HCT116 (cell line): Measurements from ENCODE around the gene ITPKB. TPM values are rescaled to one million over a fixed set of nuclear protein-coding genes. Genes with fewer than 3 reads are reported as not detected.

Experiments used
- ATAC-seq: fragments of 200-7000 bp; cut with Tn5 transposase; 2 replicates; pipeline ENCODE4 v1.9.1; 2020; ENCODE audit warnings: mild to moderate bottlenecking, moderate library complexity
- BruUV-seq: library from RNA; stranded (reverse); fragments of 400-500 nt; replicated peaks from 2 replicates; lab custom pipeline; 2021; lab: Mats Ljungman, UMichigan
- CTCF ChIA-PET: fragments of 300-600 bp; sonication (Branson Sonifier 250); formaldehyde crosslinking; loops from one replicate; lab custom pipeline; 2021; ENCODE audit warnings: antibody characterized with exemption; lab: Charles Lee
- POLR2A ChIA-PET: fragments of 300-600, 350-600 bp; sonication (Branson Sonifier 250); formaldehyde crosslinking; loops from one replicate; lab custom pipeline; 2021; ENCODE audit warnings: antibody characterized with exemption; lab: Charles Lee
- RAD21 ChIA-PET, 2 experiments: fragments of 300-600 bp; sonication (Branson Sonifier 250); formaldehyde crosslinking; loops; one replicate each; lab custom pipeline; 2023; ENCODE audit warnings: low total read pairs in 2 of 2; ENCODE audit not compliant: uncharacterized antibody in 2 of 2, unreplicated experiment in 2 of 2, low non-redundant PET in 1 of 2; lab: Charles Lee
- DNase-seq: peaks from one replicate; pipeline ENCODE4 v3.0.0-alpha.2; 2010; ENCODE audit warnings: low read depth, low spot score
- H2AFZ ChIP-seq: fragments of 200-600 bp; shearing (Covaris generic), sonication (generic); 2 replicates; pipeline ENCODE4 v1.6.1; 2017; ENCODE audit warnings: low read depth, mixed run types, mixed read lengths, antibody characterized with exemption, low read length; ENCODE audit not compliant: poor library complexity, severe bottlenecking
- H3K27ac ChIP-seq: 2 replicates; pipeline ENCODE4 v1.5.1; 2012; ENCODE audit warnings: low read depth, low read length
- H3K27me3 ChIP-seq: fragments of 200-600 bp; sonication (generic); 2 replicates; pipeline ENCODE4 v1.6.1; 2016; ENCODE audit warnings: mixed run types, low read length, mixed read lengths; ENCODE audit not compliant: insufficient read depth
- H3K36me3 ChIP-seq, 2 experiments: fragments of 200-500 bp in 1 of 2; fragments of 200-600 bp in 1 of 2; sonication (Bioruptor generic) in 1 of 2; sonication (generic) in 1 of 2; 2 replicates each; pipeline versions ENCODE4 v1.5.1 to v1.6.1; 2014 to 2016; ENCODE audit warnings: low read length in 2 of 2, inconsistent platforms in 1 of 2, mixed read lengths in 1 of 2, mixed run types in 1 of 2; ENCODE audit not compliant: insufficient read depth in 2 of 2, control insufficient read depth in 1 of 2
- H3K4me1 ChIP-seq, 2 experiments: fragments of 200-600 bp in 1 of 2; sonication (generic) in 1 of 2; 2 replicates each; pipeline versions ENCODE4 v1.5.1 to v1.6.1; 2012 to 2017; ENCODE audit warnings: low read length in 2 of 2, inconsistent platforms in 1 of 2, mild to moderate bottlenecking in 1 of 2, mixed read lengths in 1 of 2, mixed run types in 1 of 2, moderate library complexity in 1 of 2; ENCODE audit not compliant: insufficient read depth in 2 of 2, control insufficient read depth in 1 of 2
- H3K4me2 ChIP-seq: fragments of 200-600 bp; sonication (generic); 2 replicates; pipeline ENCODE4 v1.6.1; 2017; ENCODE audit warnings: mixed run types, low read length, mixed read lengths
- H3K4me3 ChIP-seq, 2 experiments: fragments of 200-600 bp in 1 of 2; sonication (generic) in 1 of 2; replicated peaks in 1 of 2; 2 replicates each; pipeline ENCODE4 v1.5.1; 2011 to 2016; ENCODE audit warnings: low read length in 2 of 2, control low read depth in 1 of 2, low read depth in 1 of 2, mild to moderate bottlenecking in 1 of 2, mixed read lengths in 1 of 2, mixed run types in 1 of 2
- H3K79me2 ChIP-seq: fragments of 200-600 bp; sonication (generic); 2 replicates; pipeline ENCODE4 v1.6.1; 2017; ENCODE audit warnings: mild to moderate bottlenecking, mixed run types, low read length, moderate library complexity, mixed read lengths; ENCODE audit not compliant: insufficient read depth
- H3K9ac ChIP-seq: fragments of 200-600 bp; sonication (generic); 2 replicates; pipeline ENCODE4 v1.6.1; 2016; ENCODE audit warnings: low read length, mixed read lengths
- H3K9me2 ChIP-seq: fragments of 200-600 bp; sonication (generic), shearing (Covaris generic); 2 replicates; pipeline ENCODE4 v1.6.1; 2017; ENCODE audit warnings: mixed run types, mild to moderate bottlenecking, moderate library complexity; ENCODE audit not compliant: insufficient read depth
- H3K9me3 ChIP-seq, 2 experiments: fragments of 200-500 bp in 1 of 2; fragments of 200-600 bp in 1 of 2; sonication (Bioruptor generic) in 1 of 2; sonication (generic) in 1 of 2; 2 replicates each; pipeline ENCODE4 v1.6.1; 2014 to 2017; ENCODE audit warnings: low read length in 2 of 2, mixed read lengths in 2 of 2, inconsistent platforms in 1 of 2, low read depth in 1 of 2, mild to moderate bottlenecking in 1 of 2, mixed run types in 1 of 2, moderate library complexity in 1 of 2; ENCODE audit not compliant: control insufficient read depth in 1 of 2, insufficient read depth in 1 of 2
- H4K20me1 ChIP-seq: fragments of 200-600 bp; sonication (generic), shearing (Covaris generic); 2 replicates; pipeline ENCODE4 v1.6.1; 2017; ENCODE audit warnings: mixed run types, mild to moderate bottlenecking, moderate library complexity; ENCODE audit not compliant: insufficient read depth
- CEBPB ChIP-seq: IDR thresholded peaks from 2 replicates; pipeline ENCODE4 v1.6.1; 2012; ENCODE audit warnings: low read depth
- EGR1 ChIP-seq: IDR thresholded peaks from 2 replicates; pipeline ENCODE4 v1.6.1; 2012; ENCODE audit warnings: low read depth
- EZH2 ChIP-seq: fragments of 200-600 bp; sonication (generic); IDR thresholded peaks from 2 replicates; pipeline ENCODE4 v1.6.1; 2017; ENCODE audit warnings: antibody characterized with exemption, mixed run types
- EZH2phosphoT487 ChIP-seq: fragments of 200-600 bp; IDR thresholded peaks from 2 replicates; pipeline ENCODE4 v1.6.1; 2018; ENCODE audit warnings: antibody characterized with exemption, borderline replicate concordance
- POLR2A ChIP-seq: IDR thresholded peaks from 2 replicates; pipeline ENCODE4 v1.7.0; 2011; ENCODE audit warnings: borderline replicate concordance; ENCODE audit not compliant: insufficient read depth, insufficient read length; ENCODE audit errors: extremely low read depth
- SIN3A ChIP-seq: IDR thresholded peaks from 2 replicates; pipeline ENCODE4 v1.6.1; 2012; ENCODE audit warnings: low read depth
- intact Hi-C: fragments of 100-400 bp; cut with micrococcal nuclease; formaldehyde crosslinking; loops from 2 replicates; pipeline ENCODE4 v1.10.0; 2022
- total RNA-seq: library from RNA; stranded (reverse); gene quantifications from one replicate; pipeline ENCODE4 v1.2.1, GENCODE V29; 2021; ENCODE audit not compliant: unreplicated experiment
- TF ChIP-seq, protein P1 (sequence below): IDR thresholded peaks from 2 replicates; pipeline ENCODE4 v1.6.1; 2012
- TF ChIP-seq, protein P2 (sequence below): IDR thresholded peaks from 2 replicates; pipeline ENCODE4 v1.6.1; 2012; ENCODE audit warnings: low read depth

Gene ITPKB
- total RNA-seq, 1 experiment from 2014 or later: 4.4 TPM

DNA sequence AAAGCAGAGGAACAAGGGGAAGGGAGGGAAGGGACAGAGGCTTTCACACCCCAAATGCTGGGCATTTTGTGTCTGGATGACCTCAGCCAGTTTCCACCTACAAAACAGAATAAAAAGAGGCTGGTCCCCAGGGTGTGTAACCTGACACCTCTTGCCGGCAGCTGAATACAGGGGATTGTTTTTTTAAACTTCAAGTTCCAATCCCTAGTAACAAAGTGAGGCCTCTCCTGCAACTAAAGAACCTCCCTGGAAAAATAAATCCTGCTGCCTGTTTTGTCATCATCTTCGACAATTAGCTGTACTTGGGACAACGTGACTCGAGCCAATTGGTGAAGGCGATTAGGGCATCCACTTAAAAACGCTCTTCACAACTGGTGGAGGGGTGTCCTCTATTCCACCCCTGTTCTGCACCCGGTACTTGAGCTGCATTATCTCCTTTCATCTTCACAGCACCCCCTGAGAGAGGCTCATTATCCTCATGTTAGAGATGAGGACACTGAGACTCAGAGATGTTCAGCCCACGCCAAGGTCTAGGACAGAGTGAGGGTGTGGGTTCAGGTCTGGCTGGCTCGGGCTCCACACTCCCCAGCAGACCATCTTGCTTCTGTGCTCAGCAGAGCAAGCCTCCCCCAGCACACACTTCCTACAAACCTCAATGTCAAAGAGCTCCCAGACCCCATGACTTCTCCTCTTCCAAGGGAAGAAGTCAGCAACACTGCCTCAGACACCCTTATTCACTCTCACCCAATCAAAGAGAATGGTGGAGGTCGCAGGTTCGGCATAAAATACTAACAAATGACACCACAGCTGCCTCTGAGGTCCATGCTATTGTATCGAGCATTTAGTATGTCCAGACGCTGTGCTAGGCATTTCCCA is 15.2 kb downstream of the ITPKB start:
- TF ChIP-seq, protein P1, sequence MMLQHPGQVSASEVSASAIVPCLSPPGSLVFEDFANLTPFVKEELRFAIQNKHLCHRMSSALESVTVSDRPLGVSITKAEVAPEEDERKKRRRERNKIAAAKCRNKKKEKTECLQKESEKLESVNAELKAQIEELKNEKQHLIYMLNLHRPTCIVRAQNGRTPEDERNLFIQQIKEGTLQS: no peak
- no peak for TF ChIP-seq SIN3A
- TF ChIP-seq, protein P2, sequence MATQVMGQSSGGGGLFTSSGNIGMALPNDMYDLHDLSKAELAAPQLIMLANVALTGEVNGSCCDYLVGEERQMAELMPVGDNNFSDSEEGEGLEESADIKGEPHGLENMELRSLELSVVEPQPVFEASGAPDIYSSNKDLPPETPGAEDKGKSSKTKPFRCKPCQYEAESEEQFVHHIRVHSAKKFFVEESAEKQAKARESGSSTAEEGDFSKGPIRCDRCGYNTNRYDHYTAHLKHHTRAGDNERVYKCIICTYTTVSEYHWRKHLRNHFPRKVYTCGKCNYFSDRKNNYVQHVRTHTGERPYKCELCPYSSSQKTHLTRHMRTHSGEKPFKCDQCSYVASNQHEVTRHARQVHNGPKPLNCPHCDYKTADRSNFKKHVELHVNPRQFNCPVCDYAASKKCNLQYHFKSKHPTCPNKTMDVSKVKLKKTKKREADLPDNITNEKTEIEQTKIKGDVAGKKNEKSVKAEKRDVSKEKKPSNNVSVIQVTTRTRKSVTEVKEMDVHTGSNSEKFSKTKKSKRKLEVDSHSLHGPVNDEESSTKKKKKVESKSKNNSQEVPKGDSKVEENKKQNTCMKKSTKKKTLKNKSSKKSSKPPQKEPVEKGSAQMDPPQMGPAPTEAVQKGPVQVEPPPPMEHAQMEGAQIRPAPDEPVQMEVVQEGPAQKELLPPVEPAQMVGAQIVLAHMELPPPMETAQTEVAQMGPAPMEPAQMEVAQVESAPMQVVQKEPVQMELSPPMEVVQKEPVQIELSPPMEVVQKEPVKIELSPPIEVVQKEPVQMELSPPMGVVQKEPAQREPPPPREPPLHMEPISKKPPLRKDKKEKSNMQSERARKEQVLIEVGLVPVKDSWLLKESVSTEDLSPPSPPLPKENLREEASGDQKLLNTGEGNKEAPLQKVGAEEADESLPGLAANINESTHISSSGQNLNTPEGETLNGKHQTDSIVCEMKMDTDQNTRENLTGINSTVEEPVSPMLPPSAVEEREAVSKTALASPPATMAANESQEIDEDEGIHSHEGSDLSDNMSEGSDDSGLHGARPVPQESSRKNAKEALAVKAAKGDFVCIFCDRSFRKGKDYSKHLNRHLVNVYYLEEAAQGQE: no peak
- TF ChIP-seq EZH2: no peak
- no peak for TF ChIP-seq POLR2A
- TF ChIP-seq EZH2phosphoT487: no peak
- no peak for TF ChIP-seq EGR1
- no peak for TF ChIP-seq CEBPB
- Histone ChIP-seq H3K36me3 (no peaks in the 10 kb centered on the region), H3K4me1 (peaks cover 16 to 20% of the 10 kb centered on the region in 2 experiments), H3K27me3 (no peaks in the 10 kb centered on the region), H3K9me2 (no peaks in the 10 kb centered on the region), H3K27ac (no peak overlapping the region; the same call in 1 of the 2 replicates), H3K9me3 (no peaks in the 10 kb centered on the region), H4K20me1 (no peaks in the 10 kb centered on the region), H2AFZ (no peak overlapping the region), H3K9ac (no peak overlapping the region), H3K79me2 (no peaks in the 10 kb centered on the region), H3K4me3 (no peak overlapping the region), H3K4me2 (peak overlapping the region; percentile 38)
- ChIA-PET POLR2A (no interaction called here), RAD21 (no interaction called here), CTCF (no interaction called here)
- peak; percentile 76 for ATAC-seq
- intact Hi-C loops: no loop called here
- no peak for DNase-seq
- no TSS peak for BruUV-seq
